CD4-positive, alpha-beta T cell treated with Interleukin-17A for 4 hours (primary cell): Measurements from ENCODE around the gene YLPM1.

Experiments used
- DNase-seq: peaks from one replicate; pipeline ENCODE4 v3.0.0-alpha.2; 2020; ENCODE audit warnings: mixed read lengths

The YLPM1 gene

GRCh38 chr14:74846168-74846567, 83.1 kb downstream of the YLPM1 start:
- DNase-seq, result no peak

GRCh38 chr14:74846968-74847665, 84.0 kb downstream of the YLPM1 start:
- DNase-seq, result no peak

DNA sequence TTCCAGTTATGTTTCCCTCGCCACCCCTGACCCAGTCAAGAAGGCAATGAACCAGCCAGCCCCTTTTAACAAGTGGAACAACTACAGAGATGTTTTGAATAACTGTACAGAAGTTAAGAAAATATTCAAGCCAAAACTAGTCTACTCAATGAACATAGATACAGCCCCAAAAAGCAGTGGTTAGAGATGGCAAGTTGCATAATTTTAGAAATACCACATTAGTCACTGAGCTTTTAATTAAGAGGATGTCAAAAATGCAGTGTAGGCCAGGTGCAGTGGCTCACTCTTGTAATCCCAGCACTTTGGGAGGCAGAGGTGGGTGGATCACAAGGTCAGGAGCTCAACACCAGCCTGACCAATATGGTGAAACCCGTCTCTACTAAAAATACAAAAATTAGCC, 85.7 kb downstream of the YLPM1 start:
- no peak for DNase-seq

GRCh38 chr14:74852922-74853530, 89.9 kb downstream of the YLPM1 start:
- DNase-seq, result no peak

DNA sequence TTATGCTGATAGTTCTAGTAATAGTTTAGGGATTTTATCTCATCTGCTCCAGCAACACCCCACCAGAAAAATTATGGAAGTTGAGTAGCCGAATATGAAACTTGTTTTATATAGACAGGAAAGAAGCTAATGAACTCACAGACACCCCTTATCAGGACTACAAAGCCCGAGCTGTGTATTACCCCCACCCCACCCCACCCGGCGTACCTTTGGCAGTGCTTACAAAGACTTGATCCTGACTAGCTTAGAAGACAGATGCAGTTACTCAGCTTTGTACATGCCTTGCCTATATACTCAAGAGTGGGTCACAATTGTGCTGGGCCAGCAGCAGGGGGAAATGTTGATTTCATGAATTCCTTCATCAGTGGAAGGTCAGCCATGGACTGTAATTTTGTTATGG, 90.5 kb downstream of the YLPM1 start:
- DNase-seq, result peak; percentile 19

GRCh38 chr14:74855021-74855420, 91.9 kb downstream of the YLPM1 start:
- DNase-seq, result no peak

DNA sequence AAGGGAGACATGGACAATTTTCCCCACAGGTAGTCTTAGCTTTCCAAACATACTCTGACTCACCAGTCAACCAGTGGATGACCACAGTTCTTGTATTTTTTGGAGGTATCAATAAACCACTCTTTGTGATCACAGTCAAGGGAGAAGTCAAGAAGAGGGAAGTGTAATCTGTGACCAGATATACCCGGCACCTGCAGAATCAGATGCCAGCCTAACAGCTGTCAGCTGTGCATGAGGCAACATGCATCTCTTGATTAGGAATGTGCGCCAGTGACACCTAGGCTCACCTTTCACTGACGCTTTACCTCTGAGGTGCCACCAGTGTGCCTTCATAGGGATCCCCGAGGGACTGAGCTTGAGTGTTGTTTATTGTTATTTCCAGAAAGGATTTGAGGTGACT, 92.8 kb downstream of the YLPM1 start:
- no peak for DNase-seq

GRCh38 chr14:74856366-74856765, 93.2 kb downstream of the YLPM1 start:
- no peak for DNase-seq

GRCh38 chr14:74858022-74858421, 94.9 kb downstream of the YLPM1 start:
- no peak for DNase-seq

GRCh38 chr14:74859757-74860552, 96.8 kb downstream of the YLPM1 start:
- no peak for DNase-seq

- DNase-seq, result peak; percentile 97
Observed at GRCh38 chr14:74860899-74861733, 98.0 kb downstream of the YLPM1 start.

DNA sequence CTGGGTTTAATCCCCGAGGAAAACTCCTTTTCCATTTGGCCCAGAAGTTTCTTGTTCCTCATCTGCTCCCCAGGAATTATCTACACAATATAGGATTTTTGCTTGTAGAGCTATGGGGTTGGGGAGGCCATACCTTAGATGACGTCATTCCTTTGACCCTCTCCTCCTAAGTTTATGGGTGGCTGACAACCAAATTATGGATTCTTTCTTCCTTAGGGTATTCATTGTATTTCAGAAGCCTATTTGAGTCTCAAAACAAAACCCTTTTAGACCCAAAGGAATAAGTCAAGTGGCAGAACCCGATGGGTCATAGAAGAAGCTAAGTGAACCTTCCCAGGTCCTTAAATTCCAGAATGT, 98.6 kb downstream of the YLPM1 start:
- DNase-seq, result no peak

GRCh38 chr14:74863274-74863673, 100.2 kb downstream of the YLPM1 start:
- DNase-seq, result no peak

- no peak for DNase-seq
Observed at GRCh38 chr14:74864198-74864597, 101.1 kb downstream of the YLPM1 start.

DNA sequence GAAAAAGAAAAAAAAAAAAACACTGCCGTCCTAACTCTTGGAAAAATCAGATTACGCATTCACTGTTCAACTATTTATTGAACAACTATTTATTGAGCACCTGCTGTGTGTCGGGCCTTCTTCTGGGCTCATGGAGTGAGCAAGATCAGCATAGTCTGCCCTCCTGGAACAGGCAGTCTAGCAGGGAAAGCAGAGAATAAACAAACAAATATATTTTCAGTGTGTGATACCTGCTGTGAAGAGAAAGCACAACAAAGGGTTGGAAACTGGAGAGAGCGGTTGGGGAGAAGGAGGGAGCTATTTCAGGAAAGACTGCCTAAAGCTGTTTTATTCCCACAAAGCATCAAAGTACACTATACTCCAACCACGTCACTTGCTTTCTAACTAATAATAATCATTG, 102.0 kb downstream of the YLPM1 start:
- DNase-seq, result no peak

DNA sequence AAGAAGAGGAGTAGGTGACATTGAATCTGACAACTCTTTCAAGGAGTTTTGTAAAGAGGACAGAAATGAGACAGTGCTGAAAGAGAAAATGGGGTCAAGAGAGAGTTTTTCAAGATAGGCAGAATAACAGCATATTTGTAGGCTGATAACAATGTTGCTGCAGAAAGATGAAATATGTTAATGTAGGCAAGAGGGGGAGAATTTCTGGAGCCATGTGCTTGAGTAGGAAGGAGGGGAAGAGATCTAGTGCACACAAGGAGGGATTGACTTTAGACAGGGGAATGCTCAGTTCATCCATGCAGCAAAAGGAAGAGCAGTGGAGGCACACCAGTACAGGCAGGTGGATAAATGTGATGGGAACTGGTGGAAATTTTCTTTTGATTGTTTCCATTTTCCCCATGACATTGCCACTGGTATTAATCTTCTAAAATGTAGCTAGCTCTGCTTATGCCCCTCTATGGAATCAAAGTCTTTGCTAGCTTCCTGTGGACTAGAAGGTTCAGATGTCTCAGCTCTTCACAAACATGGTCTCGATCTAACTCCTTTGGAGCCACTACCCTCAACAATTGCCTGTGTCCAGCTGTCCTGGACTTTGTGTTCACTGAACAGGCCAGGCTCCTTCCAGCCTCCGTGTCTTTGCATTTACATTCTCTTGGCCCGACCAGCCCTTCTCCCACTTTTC, 103.7 kb downstream of the YLPM1 start:
- DNase-seq, result no peak

GRCh38 chr14:74867673-74868072, 104.6 kb downstream of the YLPM1 start:
- peak; percentile 64 for DNase-seq

- no peak for DNase-seq
Observed at GRCh38 chr14:74868739-74869138, 105.6 kb downstream of the YLPM1 start.

- DNase-seq, result no peak
Observed at GRCh38 chr14:74871819-74872218, 108.7 kb downstream of the YLPM1 start.

DNA sequence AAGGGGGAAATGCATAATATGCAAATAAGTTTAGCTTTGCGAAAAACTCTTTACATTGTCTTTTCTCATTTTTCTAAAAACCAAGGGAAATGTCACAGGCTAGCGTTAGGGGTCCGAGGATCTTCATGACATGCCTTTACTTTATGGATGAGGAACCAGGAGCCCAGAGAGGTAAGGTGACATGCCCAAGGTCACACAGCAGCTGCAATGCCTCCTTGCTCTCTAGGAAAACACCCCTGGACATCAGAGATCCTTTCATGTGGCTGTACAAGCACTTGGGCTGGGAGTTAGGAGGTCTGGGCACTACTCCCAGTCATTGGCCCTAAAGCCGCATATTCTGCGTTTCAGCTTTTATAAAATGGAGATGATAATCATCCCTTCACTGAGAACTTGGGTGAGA, 112.1 kb downstream of the YLPM1 start:
- DNase-seq, result no peak

DNA sequence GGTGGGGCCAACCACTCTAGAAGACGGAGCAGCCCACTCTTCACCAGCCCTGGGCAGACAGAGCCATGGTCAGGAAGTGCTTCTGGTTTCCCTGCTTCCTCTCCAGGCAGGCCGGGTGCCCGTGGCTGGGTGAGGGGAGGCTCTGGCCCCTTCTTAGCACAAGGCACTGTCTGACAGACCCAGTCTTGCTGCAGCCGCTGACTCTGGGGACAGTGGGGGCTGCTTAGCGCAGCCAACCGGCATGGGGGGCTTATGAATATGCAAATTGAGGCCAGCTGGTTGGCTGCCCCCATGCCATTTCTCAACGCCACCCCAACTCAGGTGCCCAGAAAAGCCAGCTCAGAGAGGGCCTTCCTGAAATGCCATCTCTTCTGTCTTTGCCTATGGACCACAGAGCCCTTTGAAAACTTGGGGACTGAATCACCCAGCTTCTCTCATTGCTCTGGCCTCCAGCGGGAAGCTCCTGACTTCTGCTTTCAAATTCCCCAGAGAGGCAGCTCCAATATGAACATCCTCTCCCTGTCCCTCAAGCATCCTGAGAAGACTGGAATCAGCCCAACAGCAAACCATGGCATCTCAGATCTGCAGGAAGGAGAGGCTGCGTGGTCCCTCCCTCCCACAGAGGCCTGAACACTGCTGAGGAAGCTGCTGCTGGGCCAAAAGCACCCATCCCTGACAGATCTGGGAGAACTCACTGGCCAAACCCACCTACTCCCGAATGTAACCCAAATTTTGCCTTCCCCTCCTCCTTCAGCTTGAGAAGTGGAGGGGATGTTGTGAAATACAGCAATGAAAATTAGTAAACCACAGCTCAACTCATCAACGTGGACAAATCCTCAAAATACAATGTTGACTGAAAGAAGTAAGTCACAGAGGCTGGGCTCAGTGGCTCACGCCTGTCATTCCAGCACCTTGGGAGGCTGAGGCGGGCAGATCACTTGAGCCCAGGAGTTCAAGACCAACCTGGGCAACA, 113.1 kb downstream of the YLPM1 start, which contains the start of gene PROX2:
TSS of gene PROX2 (minus strand) at position 205 of the 973 bp plus-strand sequence. CDS start 12,311 bp downstream, outside the sequence.
- DNase-seq, result peak; percentile 49
